22Rv1 (cell line): ENCODE results near the gene CDK15.

Source experiments
- CTCF ChIP-seq: fragments of 450-650 bp; IDR thresholded peaks from 2 replicates; pipeline ENCODE4 v1.5.1; 2017; ENCODE audit warnings: mild to moderate bottlenecking
- ZFX ChIP-seq: fragments of 450-650 bp; IDR thresholded peaks from 2 replicates; pipeline ENCODE4 v1.6.1; 2017; ENCODE audit warnings: antibody characterized with exemption, borderline replicate concordance

GRCh38 chr2:201939453-201939941 is 133.2 kb downstream of the CDK15 start:
- TF ChIP-seq CTCF (no peak), ZFX (no peak)
